ENCODE results near the gene BCL11B.

BCL11B gene

DNA sequence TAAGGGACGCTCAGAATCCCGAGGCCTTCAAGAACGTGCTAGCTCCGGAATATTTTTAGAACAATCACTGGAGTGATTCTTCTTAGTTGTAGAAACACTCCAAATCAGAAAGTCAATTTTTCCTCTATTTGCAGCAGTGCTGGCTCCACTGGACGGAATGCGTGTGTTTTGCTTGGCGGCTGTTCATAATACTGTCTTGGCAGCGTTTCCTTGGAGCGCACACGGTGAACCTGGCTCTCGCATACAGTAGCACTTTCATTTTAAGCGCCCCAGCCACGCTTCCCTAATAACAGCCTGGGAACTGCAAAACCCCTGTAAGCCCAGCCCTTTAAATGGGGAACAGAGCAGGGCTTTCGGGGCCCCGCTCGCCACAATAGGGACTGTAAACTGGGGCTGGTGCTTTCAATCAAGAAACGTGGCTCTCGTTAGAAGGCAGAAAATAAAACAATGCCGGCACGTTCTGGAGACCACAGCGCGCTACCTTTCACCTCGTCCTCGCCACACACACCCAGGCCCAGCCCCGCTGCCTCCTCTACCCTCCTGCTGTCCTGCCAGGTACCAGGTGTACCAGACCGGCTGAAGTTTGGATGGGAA is 79.9 kb downstream of the BCL11B start:
- no peak for DNase-seq (ENCODE audit: extremely low read depth, low read depth)
- TF ChIP-seq CTCF (IDR thresholded peaks at IDR 0.05; ENCODE audit: low read depth, low read length), result no peak

DNA sequence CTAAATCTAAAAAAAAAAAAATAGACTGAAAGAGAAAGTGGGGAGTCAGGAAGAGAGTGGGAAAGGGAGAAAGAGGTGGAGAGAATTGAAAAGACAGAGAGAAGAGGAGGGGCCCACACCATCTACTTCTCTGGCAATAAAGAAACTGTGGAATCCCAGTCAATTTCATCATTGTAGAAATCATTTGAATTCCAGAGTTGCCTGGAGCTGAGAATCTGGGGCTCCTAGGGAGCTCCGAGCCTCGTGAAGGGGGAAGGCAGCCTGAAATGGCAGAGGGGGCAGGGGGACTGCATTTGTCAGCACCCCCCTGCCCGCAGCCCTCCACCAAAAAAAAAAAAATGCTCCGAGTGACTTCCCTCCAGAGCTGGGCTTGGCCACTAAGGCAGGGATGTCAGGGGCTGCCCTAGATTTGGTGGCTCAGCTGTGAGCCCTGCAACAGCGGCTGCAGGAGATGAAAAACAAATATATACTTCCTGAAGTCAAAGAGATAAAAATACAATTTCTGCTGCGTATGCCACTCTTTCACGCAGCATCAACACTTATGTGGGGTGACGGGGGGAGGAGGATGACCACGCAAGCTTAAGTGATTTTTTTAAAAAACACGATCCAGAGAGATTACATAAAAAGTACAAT is 80.5 kb downstream of the BCL11B start:
- no peak for DNase-seq (ENCODE audit: extremely low read depth, low read depth)

DNA sequence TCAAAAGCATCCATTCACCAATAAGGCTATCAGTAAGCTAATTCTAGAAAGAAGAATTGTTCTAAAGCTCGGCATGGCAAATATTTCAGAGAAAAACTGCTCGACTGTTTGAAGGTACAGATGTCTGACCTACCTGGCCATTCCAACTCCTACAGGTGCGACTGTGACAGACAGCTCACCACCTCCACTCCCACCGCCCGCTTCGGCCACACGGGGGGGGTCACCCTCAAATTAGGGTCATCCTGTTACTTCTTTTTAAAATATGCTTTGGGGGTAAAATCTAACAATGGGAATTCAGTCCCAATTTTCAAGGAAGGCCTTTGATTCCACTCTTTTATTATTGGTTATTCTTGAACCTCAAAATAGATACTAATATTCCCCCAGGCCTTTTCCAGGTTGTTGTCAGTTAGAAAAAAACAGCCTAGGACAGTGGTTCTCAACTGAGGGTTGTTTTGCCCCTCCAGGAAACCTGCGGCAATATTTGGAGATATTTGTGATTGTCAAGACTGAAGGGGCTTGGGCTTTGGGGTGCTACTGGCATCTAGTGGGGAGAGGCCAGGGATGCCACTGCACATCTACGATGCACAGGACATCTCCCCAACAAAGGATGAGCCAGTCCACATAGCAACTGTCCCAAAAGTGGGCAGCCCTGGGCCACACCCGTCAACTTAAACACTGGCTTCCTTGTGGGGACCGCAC is 81.2 kb downstream of the BCL11B start:
- TF ChIP-seq CTCF (IDR thresholded peaks at IDR 0.05; ENCODE audit: low read depth, low read length), result no peak; the same call in 1 of the 2 replicates
- DNase-seq (ENCODE audit: extremely low read depth, low read depth), result no peak

More for the DNA sequence above, 80.5 kb downstream of the BCL11B start:
- TF ChIP-seq CTCF (IDR thresholded peaks at IDR 0.05; ENCODE audit: low read depth, low read length), result no peak

DNA sequence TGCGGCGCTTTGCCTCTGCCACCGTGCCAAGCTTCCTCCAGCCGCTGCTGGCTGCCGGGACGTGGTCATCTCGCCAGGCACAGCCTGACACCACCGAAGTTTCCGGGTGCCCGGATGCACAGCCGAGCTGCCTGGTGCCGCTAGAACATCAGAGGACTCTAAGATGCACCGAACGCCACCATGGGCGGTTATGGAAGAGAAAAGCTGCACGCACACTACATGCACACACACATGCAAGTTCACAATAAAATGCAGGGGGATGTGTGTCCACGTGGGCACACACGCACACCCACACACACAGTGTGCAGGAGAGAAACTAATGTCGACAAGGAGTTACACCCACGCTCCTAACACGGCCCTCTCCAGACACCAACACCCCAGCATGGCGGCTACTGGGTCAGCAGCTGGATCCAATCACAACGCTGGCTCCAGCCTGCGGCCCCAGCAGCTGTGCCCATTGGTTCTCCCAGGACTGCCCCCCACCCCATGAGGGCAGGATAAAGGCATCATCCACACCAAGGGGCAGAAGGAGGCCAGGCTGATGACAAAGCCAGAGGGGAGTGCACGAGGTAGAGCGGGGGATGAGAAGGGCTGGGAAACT is 82.7 kb downstream of the BCL11B start:
- no peak for TF ChIP-seq CTCF (IDR thresholded peaks at IDR 0.05; ENCODE audit: low read depth, low read length)
- DNase-seq (ENCODE audit: extremely low read depth, low read depth), result no peak

GRCh38 chr14:99188731-99189191 is 83.2 kb downstream of the BCL11B start:
- no peak for DNase-seq (ENCODE audit: extremely low read depth, low read depth)
- TF ChIP-seq CTCF (IDR thresholded peaks at IDR 0.05; ENCODE audit: low read depth, low read length), result no peak

GRCh38 chr14:99187858-99188257 is 84.1 kb downstream of the BCL11B start:
- no peak for TF ChIP-seq CTCF (IDR thresholded peaks at IDR 0.05; ENCODE audit: low read depth, low read length)
- no peak for DNase-seq (ENCODE audit: extremely low read depth, low read depth)
